K562 (cell line): ENCODE measurements around the gene ENO3. TPM values are rescaled to one million over a fixed set of nuclear protein-coding genes. Genes with fewer than 3 reads are reported as not detected.

Source experiments
- BHLHE40 ChIP-seq: IDR thresholded peaks from 2 replicates; pipeline ENCODE4 v1.6.1; 2011; ENCODE audit warnings: low read length, improper control_type of control experiment
- CBX2 ChIP-seq: fragments of 200-600 bp; sonication (generic); IDR thresholded peaks from one replicate; pipeline ENCODE4 v1.6.1; 2012; ENCODE audit warnings: mild to moderate bottlenecking, low read length, inconsistent platforms; ENCODE audit not compliant: insufficient read depth, poor library complexity, severe bottlenecking
- CBX3 ChIP-seq, 2 experiments: IDR thresholded peaks; 1 replicate in 1 of 2; 2 replicates in 1 of 2; pipeline ENCODE4 v1.6.1; 2012; ENCODE audit warnings: inconsistent platforms in 2 of 2, low read length in 2 of 2, borderline replicate concordance in 1 of 2, control low read depth in 1 of 2
- CC2D1A ChIP-seq: fragments of 450-650 bp; IDR thresholded peaks from 2 replicates; pipeline ENCODE4 v1.6.1; 2017; ENCODE audit warnings: mild to moderate bottlenecking
- CREB1 ChIP-seq, 2 experiments: sonication (generic) in 1 of 2; formaldehyde crosslinking in 1 of 2; IDR thresholded peaks; 2 replicates each; pipeline versions ENCODE4 v1.6.1 to v1.8.0; 2012 to 2022; ENCODE audit warnings: inconsistent platforms in 1 of 2, mild to moderate bottlenecking in 1 of 2, missing genetic modification reagents in 1 of 2, moderate library complexity in 1 of 2
- CREM ChIP-seq: IDR thresholded peaks from 2 replicates; pipeline ENCODE4 v1.6.1; 2014; ENCODE audit warnings: antibody characterized with exemption, low read depth
- DPF2 ChIP-seq: fragments of 450-650 bp; IDR thresholded peaks from 2 replicates; pipeline ENCODE4 v1.6.1; 2016
- JUND ChIP-seq, 2 experiments: IDR thresholded peaks; 2 replicates in 1 of 2; 3 replicates in 1 of 2; pipeline ENCODE4 v1.6.1; 2011; ENCODE audit warnings: borderline replicate concordance in 2 of 2, low read depth in 2 of 2, low read length in 2 of 2, improper control_type of control experiment in 1 of 2, missing biosample characterization in 1 of 2, missing genetic modification characterization in 1 of 2, missing genetic modification reagents in 1 of 2
- MAX ChIP-seq: sonication (generic); formaldehyde crosslinking; IDR thresholded peaks from 2 replicates; pipeline ENCODE4 v1.9.0; 2022; ENCODE audit warnings: mild to moderate bottlenecking, missing genetic modification reagents
- MNT ChIP-seq, 2 experiments: fragments of 450-650 bp; conservative IDR thresholded peaks; 2 replicates each; pipeline ENCODE4 v1.6.1; 2017; ENCODE audit warnings: mild to moderate bottlenecking in 2 of 2, moderate library complexity in 2 of 2
- MTA2 ChIP-seq: fragments of 450-650 bp; IDR thresholded peaks from 2 replicates; pipeline ENCODE4 v1.6.1; 2016; ENCODE audit warnings: low read depth
- NCOA2 ChIP-seq, 2 experiments: fragments of 450-650 bp; IDR thresholded peaks; 2 replicates each; pipeline ENCODE4 v1.6.1; 2018; ENCODE audit warnings: mild to moderate bottlenecking in 2 of 2, moderate library complexity in 1 of 2; ENCODE audit not compliant: partially characterized antibody in 2 of 2
- RAD21 ChIP-seq, 2 experiments: fragments of 250-450 bp in 1 of 2; fragments of 450-650 bp in 1 of 2; sonication (Bioruptor Pico) in 1 of 2; formaldehyde crosslinking in 1 of 2; IDR thresholded peaks in 1 of 2; conservative IDR thresholded peaks in 1 of 2; 2 replicates each; pipeline versions ENCODE4 v1.4.0 to v1.8.0; 2020 to 2022; ENCODE audit warnings: mild to moderate bottlenecking in 2 of 2, moderate library complexity in 1 of 2
- RBM14 ChIP-seq: fragments of 200-400 bp; formaldehyde crosslinking; IDR thresholded peaks from 2 replicates; pipeline ENCODE4 v1.6.1; 2018; ENCODE audit warnings: low read depth, mild to moderate bottlenecking, low read length, moderate library complexity, borderline replicate concordance; ENCODE audit not compliant: insufficient read depth
- SIN3B ChIP-seq: fragments of 450-650 bp; IDR thresholded peaks from 2 replicates; pipeline ENCODE4 v1.6.1; 2017; ENCODE audit warnings: low read depth, mild to moderate bottlenecking, moderate library complexity
- SMC3 ChIP-seq: conservative IDR thresholded peaks from 2 replicates; pipeline ENCODE4 v1.6.1; 2011; ENCODE audit warnings: low read depth, low read length, improper control_type of control experiment; ENCODE audit not compliant: insufficient read depth
- SP2 ChIP-seq: IDR thresholded peaks from 2 replicates; pipeline ENCODE4 v1.6.1; 2011; ENCODE audit warnings: mild to moderate bottlenecking, low read depth, low read length, moderate library complexity; ENCODE audit not compliant: poor library complexity, severe bottlenecking; ENCODE audit errors: extremely low read depth
- STAT5B ChIP-seq: fragments of 250-450 bp; sonication (Bioruptor Pico); IDR thresholded peaks from 2 replicates; pipeline ENCODE4 v1.8.0; 2021; ENCODE audit warnings: mild to moderate bottlenecking, inconsistent platforms
- TSC22D4 ChIP-seq: fragments of 450-650 bp; IDR thresholded peaks from 2 replicates; pipeline ENCODE4 v1.6.1; 2016; ENCODE audit warnings: missing genetic modification characterization, missing biosample characterization, control low read depth
- ZBTB7A ChIP-seq: IDR thresholded peaks from 2 replicates; pipeline ENCODE4 v1.6.1; 2011; ENCODE audit warnings: low read depth, mild to moderate bottlenecking, low read length, moderate library complexity, borderline replicate concordance; ENCODE audit not compliant: control insufficient read depth
- ZNF408 ChIP-seq: fragments of 250-450 bp; sonication (Bioruptor Pico); IDR thresholded peaks from 2 replicates; pipeline ENCODE4 v1.4.0; 2020; ENCODE audit warnings: low read depth, mild to moderate bottlenecking, moderate library complexity
- ZNF79 ChIP-seq: fragments of 250-450 bp; sonication (Bioruptor Pico); IDR thresholded peaks from 2 replicates; pipeline ENCODE4 v1.4.0; 2020; ENCODE audit warnings: low read depth, mild to moderate bottlenecking, moderate library complexity
- polyA plus RNA-seq, 8 experiments: library from polyadenylated mRNA; depleted of rRNA in 4 of 8; stranded (reverse) in 5 of 8; unstranded in 3 of 8; fragments of >200 nt; fragmentation: Nextera tagmentation in 2 of 8; fragmentation: Illumina TruSeq in 1 of 8; extraction: Ambion mirVana in 2 of 8; extraction: Trizol in 1 of 8; gene quantifications; 2 replicates each; pipeline versions ENCODE4 v1.2.1 to v1.2.3, GENCODE V29; 2011 to 2014; ENCODE audit warnings: inconsistent platforms in 1 of 8, missing spikeins in 1 of 8
- total RNA-seq, 7 experiments: library from RNA; depleted of rRNA in 6 of 7; stranded (reverse); fragments of >200 nt in 6 of 7; fragmentation: Illumina TruSeq in 2 of 7; extraction: Trizol in 2 of 7; gene quantifications; 2 replicates each; pipeline versions ENCODE4 v1.2.1 to v1.2.3, GENCODE V29; 2011 to 2021; ENCODE audit warnings: low replicate concordance in 1 of 7
- TF ChIP-seq, protein P1 (sequence below): fragments of 250-450 bp; sonication (Bioruptor Pico); IDR thresholded peaks from 2 replicates; pipeline ENCODE4 v1.4.0; 2020; ENCODE audit warnings: mild to moderate bottlenecking, moderate library complexity

The ENO3 gene
- total and polyA plus RNA-seq, 9 of the 15 experiments (the other 6 are each of a cell fraction or from before 2014, with no cell fraction given) = 5.7 to 17.2 (median 9.9) TPM

DNA sequence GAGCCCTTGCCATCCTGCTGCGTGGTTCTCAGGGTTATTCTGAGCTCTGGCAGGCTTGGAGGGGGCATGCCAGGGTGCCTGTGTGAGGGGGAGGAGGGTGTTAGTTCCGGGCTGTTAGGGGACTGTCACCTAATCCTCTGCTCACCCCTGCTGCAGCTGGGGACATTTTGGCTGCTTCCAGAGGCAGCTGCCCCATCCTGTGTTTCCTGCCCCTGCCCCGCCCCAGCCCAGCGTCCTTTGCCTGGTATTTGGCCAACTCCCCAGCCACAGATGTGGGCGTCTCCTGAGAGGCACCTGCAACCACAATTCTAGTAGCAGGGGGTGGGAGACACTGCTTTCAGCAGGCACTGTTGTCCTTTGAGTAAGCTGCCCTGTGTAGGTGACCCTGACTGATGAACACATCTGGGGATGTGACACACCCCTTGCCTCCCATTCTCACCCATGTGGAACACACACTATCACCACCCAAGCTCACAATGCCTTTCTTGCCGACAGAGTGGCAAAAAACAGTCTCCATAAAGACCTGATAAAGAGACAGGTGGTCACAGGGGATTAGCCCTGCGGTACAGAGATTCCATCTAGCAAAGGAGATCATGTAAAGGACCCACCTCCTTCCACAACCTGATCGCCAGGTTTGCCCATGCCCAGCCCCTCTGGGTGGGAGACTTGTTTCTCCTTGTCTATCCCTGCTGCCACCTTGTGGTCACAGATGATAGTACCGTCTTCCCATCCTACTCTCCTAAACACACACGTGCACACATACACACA, 47.7 kb upstream of the ENO3 start, which contains the start of gene CHRNE (continued):
- TF ChIP-seq, protein P1, sequence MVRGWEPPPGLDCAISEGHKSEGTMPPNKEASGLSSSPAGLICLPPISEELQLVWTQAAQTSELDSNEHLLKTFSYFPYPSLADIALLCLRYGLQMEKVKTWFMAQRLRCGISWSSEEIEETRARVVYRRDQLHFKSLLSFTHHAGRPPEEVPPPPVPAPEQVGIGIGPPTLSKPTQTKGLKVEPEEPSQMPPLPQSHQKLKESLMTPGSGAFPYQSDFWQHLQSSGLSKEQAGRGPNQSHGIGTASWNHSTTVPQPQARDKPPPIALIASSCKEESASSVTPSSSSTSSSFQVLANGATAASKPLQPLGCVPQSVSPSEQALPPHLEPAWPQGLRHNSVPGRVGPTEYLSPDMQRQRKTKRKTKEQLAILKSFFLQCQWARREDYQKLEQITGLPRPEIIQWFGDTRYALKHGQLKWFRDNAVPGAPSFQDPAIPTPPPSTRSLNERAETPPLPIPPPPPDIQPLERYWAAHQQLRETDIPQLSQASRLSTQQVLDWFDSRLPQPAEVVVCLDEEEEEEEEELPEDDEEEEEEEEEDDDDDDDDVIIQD (CRISPR knock-in tag) = no peak
- TF ChIP-seq MNT (conservative IDR thresholded peaks at IDR 0.05) = peak; percentile 42 to 46; a peak in 3 of 4 replicates
- no peak for TF ChIP-seq MTA2
- TF ChIP-seq CC2D1A = peak; percentile 25; the same call in 1 of the 2 replicates
- TF ChIP-seq SMC3 = peak; percentile 71; the same call in 1 of the 2 replicates
- TF ChIP-seq CBX2 = no peak
- TF ChIP-seq RBM14 = no peak
- no peak for TF ChIP-seq ZNF79 (CRISPR knock-in tag)
- peak; percentile 27; the same call in 1 of the 2 replicates for TF ChIP-seq CREM
- no peak for TF ChIP-seq ZNF408 (CRISPR knock-in tag)
- no peak for TF ChIP-seq SP2
- TF ChIP-seq DPF2 = no peak
- 0 out of 2 replicates have a peak, but pooled peaks have one; percentile 28 for TF ChIP-seq MAX (CRISPR knock-in tag)
- TF ChIP-seq CBX3 (IDR thresholded peaks at IDR 0.05; ENCODE audit: borderline replicate concordance in 1 of 2, low read length in 2 of 2) = no peak
- TF ChIP-seq CREB1 (IDR thresholded peaks at IDR 0.05) = no peak
- TF ChIP-seq CREB1 (CRISPR knock-in tag; IDR thresholded peaks at IDR 0.05) = no peak
- no peak for TF ChIP-seq SIN3B
- TF ChIP-seq RAD21 (CRISPR knock-in tag; conservative IDR thresholded peaks at IDR 0.05 in 1 of 2, IDR thresholded peaks at IDR 0.05 in 1 of 2) = peak in 1 of 2 experiments; percentile 64; a peak in 3 of 4 replicates
- no peak for TF ChIP-seq JUND (IDR thresholded peaks at IDR 0.05; ENCODE audit: borderline replicate concordance, low read depth, low read length)
- TF ChIP-seq JUND (tag; IDR thresholded peaks at IDR 0.05; ENCODE audit: borderline replicate concordance, low read depth, low read length) = no peak
- no peak for TF ChIP-seq STAT5B (CRISPR knock-in tag)
- peak; percentile 85 for TF ChIP-seq BHLHE40
- TF ChIP-seq ZBTB7A = peak; percentile 55; the same call in 1 of the 2 replicates
- TF ChIP-seq TSC22D4 (tag) = no peak
- TF ChIP-seq NCOA2 (IDR thresholded peaks at IDR 0.05; ENCODE audit: partially characterized antibody in 2 of 2) = no peak
